ENCODE data around the gene EYS.

DNA sequence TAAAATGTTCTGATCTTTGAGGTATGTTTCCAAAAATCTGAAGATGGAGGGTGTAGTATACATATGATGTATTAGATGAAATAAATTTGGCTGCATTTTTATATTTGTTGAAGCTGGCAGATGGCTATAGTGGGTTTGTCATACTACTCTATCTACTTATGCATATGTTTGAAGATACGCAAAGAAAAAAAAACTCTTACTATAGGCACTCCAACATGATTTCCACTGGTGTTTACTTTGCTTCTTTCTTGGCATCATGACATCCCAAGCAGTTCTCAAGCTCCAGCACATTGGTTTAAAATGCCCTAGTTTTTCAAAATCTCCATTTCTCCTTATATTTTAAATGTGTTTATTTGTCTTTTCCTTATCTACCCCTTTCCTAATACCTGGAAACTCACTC, 1359.6 kb downstream of the EYS start:
- TF ChIP-seq JUN (IDR thresholded peaks at IDR 0.05; ENCODE audit: borderline replicate concordance, low read depth, low read length) (no peak), JUN (CRISPR knock-in tag; IDR thresholded peaks at IDR 0.05; ENCODE audit: borderline replicate concordance) (no peak), ZNF263 (CRISPR knock-in tag; IDR thresholded peaks at IDR 0.05; ENCODE audit: borderline replicate concordance) (no peak), SREBF2 (CRISPR knock-in tag; IDR thresholded peaks at IDR 0.05) (no peak), HDAC2 (IDR thresholded peaks at IDR 0.05) (no peak), HNRNPLL (IDR thresholded peaks at IDR 0.05; ENCODE audit: low read depth, low read length, poor library complexity, severe bottlenecking) (no peak), ZKSCAN3 (CRISPR knock-in tag; IDR thresholded peaks at IDR 0.05) (no peak), MAFF (IDR thresholded peaks at IDR 0.05; ENCODE audit: low read length) (no peak), TAF15 (IDR thresholded peaks at IDR 0.05; ENCODE audit: low read depth, low read length) (no peak), GATA2 (CRISPR knock-in tag; IDR thresholded peaks at IDR 0.05) (no peak), TAL1 (IDR thresholded peaks at IDR 0.05) (no peak), ZNF124 (CRISPR knock-in tag; IDR thresholded peaks at IDR 0.05) (no peak)
- TF ChIP-seq, protein P1, sequence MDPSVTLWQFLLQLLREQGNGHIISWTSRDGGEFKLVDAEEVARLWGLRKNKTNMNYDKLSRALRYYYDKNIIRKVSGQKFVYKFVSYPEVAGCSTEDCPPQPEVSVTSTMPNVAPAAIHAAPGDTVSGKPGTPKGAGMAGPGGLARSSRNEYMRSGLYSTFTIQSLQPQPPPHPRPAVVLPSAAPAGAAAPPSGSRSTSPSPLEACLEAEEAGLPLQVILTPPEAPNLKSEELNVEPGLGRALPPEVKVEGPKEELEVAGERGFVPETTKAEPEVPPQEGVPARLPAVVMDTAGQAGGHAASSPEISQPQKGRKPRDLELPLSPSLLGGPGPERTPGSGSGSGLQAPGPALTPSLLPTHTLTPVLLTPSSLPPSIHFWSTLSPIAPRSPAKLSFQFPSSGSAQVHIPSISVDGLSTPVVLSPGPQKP (CRISPR knock-in tag; IDR thresholded peaks at IDR 0.05), result no peak
- TF ChIP-seq, protein P2, sequence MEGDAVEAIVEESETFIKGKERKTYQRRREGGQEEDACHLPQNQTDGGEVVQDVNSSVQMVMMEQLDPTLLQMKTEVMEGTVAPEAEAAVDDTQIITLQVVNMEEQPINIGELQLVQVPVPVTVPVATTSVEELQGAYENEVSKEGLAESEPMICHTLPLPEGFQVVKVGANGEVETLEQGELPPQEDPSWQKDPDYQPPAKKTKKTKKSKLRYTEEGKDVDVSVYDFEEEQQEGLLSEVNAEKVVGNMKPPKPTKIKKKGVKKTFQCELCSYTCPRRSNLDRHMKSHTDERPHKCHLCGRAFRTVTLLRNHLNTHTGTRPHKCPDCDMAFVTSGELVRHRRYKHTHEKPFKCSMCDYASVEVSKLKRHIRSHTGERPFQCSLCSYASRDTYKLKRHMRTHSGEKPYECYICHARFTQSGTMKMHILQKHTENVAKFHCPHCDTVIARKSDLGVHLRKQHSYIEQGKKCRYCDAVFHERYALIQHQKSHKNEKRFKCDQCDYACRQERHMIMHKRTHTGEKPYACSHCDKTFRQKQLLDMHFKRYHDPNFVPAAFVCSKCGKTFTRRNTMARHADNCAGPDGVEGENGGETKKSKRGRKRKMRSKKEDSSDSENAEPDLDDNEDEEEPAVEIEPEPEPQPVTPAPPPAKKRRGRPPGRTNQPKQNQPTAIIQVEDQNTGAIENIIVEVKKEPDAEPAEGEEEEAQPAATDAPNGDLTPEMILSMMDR (IDR thresholded peaks at IDR 0.05 in 2 of 3, conservative IDR thresholded peaks at IDR 0.05 in 1 of 3; ENCODE audit: insufficient read depth in 2 of 3, low read depth in 1 of 3, low read length in 3 of 3), result no peak
- TF ChIP-seq, protein P3, sequence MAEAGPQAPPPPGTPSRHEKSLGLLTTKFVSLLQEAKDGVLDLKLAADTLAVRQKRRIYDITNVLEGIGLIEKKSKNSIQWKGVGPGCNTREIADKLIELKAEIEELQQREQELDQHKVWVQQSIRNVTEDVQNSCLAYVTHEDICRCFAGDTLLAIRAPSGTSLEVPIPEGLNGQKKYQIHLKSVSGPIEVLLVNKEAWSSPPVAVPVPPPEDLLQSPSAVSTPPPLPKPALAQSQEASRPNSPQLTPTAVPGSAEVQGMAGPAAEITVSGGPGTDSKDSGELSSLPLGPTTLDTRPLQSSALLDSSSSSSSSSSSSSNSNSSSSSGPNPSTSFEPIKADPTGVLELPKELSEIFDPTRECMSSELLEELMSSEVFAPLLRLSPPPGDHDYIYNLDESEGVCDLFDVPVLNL (CRISPR knock-in tag; IDR thresholded peaks at IDR 0.05; ENCODE audit: low read depth), result no peak
